ENCODE measurements around the gene RUFY1.
"Not testable (repeated sequence)": the region's sequence is repeated elsewhere in the genome, so short reads cannot be mapped to it uniquely, and the experiment has no call there.

DNA sequence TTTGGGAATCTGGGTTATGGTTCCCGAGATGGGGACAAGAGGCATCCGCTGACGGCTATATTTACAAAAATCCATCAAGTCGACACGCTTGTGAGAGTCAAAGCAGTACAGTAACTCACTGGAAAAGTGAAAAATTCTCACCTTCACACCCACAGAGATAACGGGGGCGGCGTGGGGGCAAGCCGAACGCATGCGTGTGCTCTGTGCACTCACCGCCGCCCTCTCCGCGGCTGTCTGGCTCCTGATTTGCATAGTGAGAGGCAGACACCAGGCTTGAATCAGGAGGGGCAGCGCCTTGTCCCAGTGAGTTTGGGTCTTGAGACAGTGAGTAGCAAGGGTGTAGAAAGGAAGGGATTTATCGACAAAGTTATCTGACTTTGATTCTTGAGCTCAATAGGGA is 32.0 kb upstream of the RUFY1 start:
- TF ChIP-seq ZNF263 (CRISPR knock-in tag; IDR thresholded peaks at IDR 0.05; ENCODE audit: low read depth); CREM (CRISPR knock-in tag; IDR thresholded peaks at IDR 0.05); JUN (CRISPR knock-in tag; IDR thresholded peaks at IDR 0.05); CREB1 (CRISPR knock-in tag; IDR thresholded peaks at IDR 0.05): not testable (repeated sequence)
- TF ChIP-seq, protein P1, sequence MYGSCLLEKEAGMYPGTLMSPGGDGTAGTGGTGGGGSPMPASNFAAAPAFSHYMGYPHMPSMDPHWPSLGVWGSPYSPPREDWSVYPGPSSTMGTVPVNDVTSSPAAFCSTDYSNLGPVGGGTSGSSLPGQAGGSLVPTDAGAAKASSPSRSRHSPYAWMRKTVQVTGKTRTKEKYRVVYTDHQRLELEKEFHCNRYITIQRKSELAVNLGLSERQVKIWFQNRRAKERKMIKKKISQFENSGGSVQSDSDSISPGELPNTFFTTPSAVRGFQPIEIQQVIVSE (CRISPR knock-in tag; IDR thresholded peaks at IDR 0.05; ENCODE audit: borderline replicate concordance) = not testable (repeated sequence)
- TF ChIP-seq, protein P2, sequence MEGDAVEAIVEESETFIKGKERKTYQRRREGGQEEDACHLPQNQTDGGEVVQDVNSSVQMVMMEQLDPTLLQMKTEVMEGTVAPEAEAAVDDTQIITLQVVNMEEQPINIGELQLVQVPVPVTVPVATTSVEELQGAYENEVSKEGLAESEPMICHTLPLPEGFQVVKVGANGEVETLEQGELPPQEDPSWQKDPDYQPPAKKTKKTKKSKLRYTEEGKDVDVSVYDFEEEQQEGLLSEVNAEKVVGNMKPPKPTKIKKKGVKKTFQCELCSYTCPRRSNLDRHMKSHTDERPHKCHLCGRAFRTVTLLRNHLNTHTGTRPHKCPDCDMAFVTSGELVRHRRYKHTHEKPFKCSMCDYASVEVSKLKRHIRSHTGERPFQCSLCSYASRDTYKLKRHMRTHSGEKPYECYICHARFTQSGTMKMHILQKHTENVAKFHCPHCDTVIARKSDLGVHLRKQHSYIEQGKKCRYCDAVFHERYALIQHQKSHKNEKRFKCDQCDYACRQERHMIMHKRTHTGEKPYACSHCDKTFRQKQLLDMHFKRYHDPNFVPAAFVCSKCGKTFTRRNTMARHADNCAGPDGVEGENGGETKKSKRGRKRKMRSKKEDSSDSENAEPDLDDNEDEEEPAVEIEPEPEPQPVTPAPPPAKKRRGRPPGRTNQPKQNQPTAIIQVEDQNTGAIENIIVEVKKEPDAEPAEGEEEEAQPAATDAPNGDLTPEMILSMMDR (IDR thresholded peaks at IDR 0.05) = not testable (repeated sequence)
- TF ChIP-seq, protein P3, sequence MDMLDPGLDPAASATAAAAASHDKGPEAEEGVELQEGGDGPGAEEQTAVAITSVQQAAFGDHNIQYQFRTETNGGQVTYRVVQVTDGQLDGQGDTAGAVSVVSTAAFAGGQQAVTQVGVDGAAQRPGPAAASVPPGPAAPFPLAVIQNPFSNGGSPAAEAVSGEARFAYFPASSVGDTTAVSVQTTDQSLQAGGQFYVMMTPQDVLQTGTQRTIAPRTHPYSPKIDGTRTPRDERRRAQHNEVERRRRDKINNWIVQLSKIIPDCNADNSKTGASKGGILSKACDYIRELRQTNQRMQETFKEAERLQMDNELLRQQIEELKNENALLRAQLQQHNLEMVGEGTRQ (CRISPR knock-in tag; IDR thresholded peaks at IDR 0.05) = not testable (repeated sequence)
